ENCODE results near the gene CNTNAP2. TPM values are rescaled to one million over a fixed set of nuclear protein-coding genes. Genes with fewer than 3 reads are reported as not detected.

CNTNAP2 gene
- total and polyA plus RNA-seq, 2 of the 8 experiments (the other 6 are each of a cell fraction or from before 2014, with no cell fraction given), result 27.9 to 71.0 TPM

DNA sequence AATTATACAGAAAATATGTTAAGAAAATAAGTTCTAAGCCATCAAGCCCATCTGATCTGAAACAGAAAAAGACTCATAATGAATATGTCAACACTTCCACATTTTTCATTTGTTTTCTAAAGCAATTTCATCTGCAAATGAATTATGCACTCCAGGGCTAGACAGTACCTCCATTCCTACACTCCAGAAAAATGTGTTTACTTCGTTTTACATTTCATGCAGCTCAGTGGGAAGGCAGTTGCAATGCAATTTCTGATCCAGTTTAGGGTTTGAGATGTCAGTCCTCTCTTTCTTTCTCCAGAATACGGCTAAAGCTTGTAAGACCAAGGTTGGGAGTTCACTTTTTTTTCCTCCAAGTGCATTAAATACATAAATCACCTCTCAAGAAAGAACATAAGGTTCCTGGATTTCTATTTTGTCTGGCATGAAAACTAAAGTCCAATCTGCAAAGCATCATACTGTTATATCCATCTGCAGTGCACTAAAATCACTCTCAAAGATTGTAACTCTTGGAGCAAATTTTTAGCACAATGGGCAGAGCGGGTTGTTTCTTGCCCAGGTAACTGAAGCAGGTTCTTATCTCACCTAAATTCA is 2125.2 kb downstream of the CNTNAP2 start:
- no peak overlapping the region for H2BK12ac ChIP-seq (ENCODE audit: low read depth, low read length)
- H3K14ac ChIP-seq (ENCODE audit: insufficient read length), result no peak overlapping the region
- H3K79me1 ChIP-seq (ENCODE audit: low read depth, low read length), result no peaks in the 10 kb centered on the region
- WGBS, 2 experiments (ENCODE audit: extremely low coverage in 1 of 2, insufficient coverage in 1 of 2, insufficient read length in 1 of 2, insufficient replicate concordance in 2 of 2, low coverage in 1 of 2, low lambda C conversion rate in 2 of 2, missing lambda C conversion rate in 1 of 2), result 86% methylated on average over 3 of the region's 3 CpGs; no CpG with 5 or more reads in 1 of the 2 experiments
- no peak overlapping the region for H3K27ac ChIP-seq (ENCODE audit: low read depth, low read length)
- no peak overlapping the region for H3K9ac ChIP-seq (replicated peaks in 1 of 4; ENCODE audit: extremely low read depth in 1 of 4, low read depth in 3 of 4, low read length in 3 of 4)
- H3K4ac ChIP-seq (replicated peaks; ENCODE audit: insufficient read length, low read depth, low read length), result no peak overlapping the region
- no peak overlapping the region for H3K23ac ChIP-seq (ENCODE audit: insufficient read length)
- no peaks in the 10 kb centered on the region for H3K23me2 ChIP-seq (ENCODE audit: low read depth, low read length)
- H4K5ac ChIP-seq (ENCODE audit: insufficient read length, low read depth, low read length), result no peak overlapping the region
- FAIRE-seq (no peak), DNase-seq (ENCODE audit: low read depth in 1 of 2, low spot score in 2 of 2) (no peak)
- CTCF ChIA-PET (ENCODE audit: partially characterized antibody), result interaction anchor here (0.6 to 3.1 kb wide), 36 partner anchors 9 to 1041 kb away, joined by 3 to 28 read pairs (median 4); no protein-coding TSS in a partner anchor
- no peak overlapping the region for H2BK15ac ChIP-seq (ENCODE audit: low read length)
- H3K36me3 ChIP-seq (ENCODE audit: control insufficient read depth in 2 of 4, insufficient read depth in 4 of 4, low read length in 3 of 4), result no peaks in the 10 kb centered on the region
- no peak overlapping the region for H2BK5ac ChIP-seq (ENCODE audit: low read depth, low read length)
- no peak overlapping the region for H3K18ac ChIP-seq (ENCODE audit: extremely low read depth, low read length)
- H3K27me3 ChIP-seq (replicated peaks in 1 of 4; ENCODE audit: control insufficient read depth in 3 of 4, extremely low read depth in 1 of 4, insufficient read depth in 3 of 4, low read length in 3 of 4), result no peaks in the 10 kb centered on the region
- no peak overlapping the region for H4K8ac ChIP-seq (ENCODE audit: extremely low read depth, insufficient read depth, low read length)
- H3K4me1 ChIP-seq (replicated peaks in 1 of 4; ENCODE audit: control insufficient read depth in 3 of 4, insufficient read depth in 4 of 4, low read length in 3 of 4), result no peaks in the 10 kb centered on the region
- no peak overlapping the region for H4K91ac ChIP-seq (replicated peaks; ENCODE audit: insufficient read length, low read length)
- H3K56ac ChIP-seq (replicated peaks; ENCODE audit: insufficient read length, low read depth, low read length), result no peak overlapping the region
- H2AFZ ChIP-seq (ENCODE audit: low read length), result no peak overlapping the region
- no peaks in the 10 kb centered on the region for H3K79me2 ChIP-seq (ENCODE audit: control insufficient read depth in 1 of 2, insufficient read depth in 2 of 2, low read length in 2 of 2)
- 0 out of 4 replicates have a peak, but pooled peaks cover 0 to under 1% of the 10 kb centered on the region in 2 experiments for H3K9me3 ChIP-seq (ENCODE audit: insufficient read depth in 2 of 2, low read depth in 1 of 2, low read length in 1 of 2)
- no peak overlapping the region for H3K4me2 ChIP-seq (ENCODE audit: insufficient read depth in 1 of 2, low read depth in 2 of 2, low read length in 2 of 2)
- H4K20me1 ChIP-seq (replicated peaks in 1 of 2; ENCODE audit: control insufficient read depth in 1 of 2, insufficient read depth in 2 of 2, low read length in 2 of 2), result no peaks in the 10 kb centered on the region
- H2AK5ac ChIP-seq (ENCODE audit: low read depth, low read length), result no peak overlapping the region
- POLR2A ChIA-PET (ENCODE audit: partially characterized antibody), result no interaction called here
- no peak overlapping the region for H2BK120ac ChIP-seq (replicated peaks; ENCODE audit: low read depth, low read length)
- H2BK20ac ChIP-seq (ENCODE audit: low read length), result no peak overlapping the region
- no peak overlapping the region for H3K4me3 ChIP-seq (ENCODE audit: extremely low read depth in 1 of 4, insufficient read depth in 2 of 4, low read depth in 3 of 4, low read length in 4 of 4)
- TF ChIP-seq KDM1A (IDR thresholded peaks at IDR 0.05; ENCODE audit: borderline replicate concordance, low read length) (no peak), KDM4A (IDR thresholded peaks at IDR 0.05; ENCODE audit: low read depth, low read length, severe bottlenecking) (no peak), NANOG (IDR thresholded peaks at IDR 0.05; ENCODE audit: insufficient read depth, low read depth, low read length, poor library complexity, severe bottlenecking) (no peak), YY1 (IDR thresholded peaks at IDR 0.05; ENCODE audit: low read depth, low read length) (no peak), USF2 (IDR thresholded peaks at IDR 0.05; ENCODE audit: low read length) (no peak), TBP (IDR thresholded peaks at IDR 0.05; ENCODE audit: low read depth, low read length) (no peak), CHD1 (IDR thresholded peaks at IDR 0.05; ENCODE audit: low read depth, low read length) (no peak), SP2 (IDR thresholded peaks at IDR 0.05; ENCODE audit: low read length) (no peak), EGR1 (IDR thresholded peaks at IDR 0.05; ENCODE audit: borderline replicate concordance, low read depth, low read length) (no peak), POU5F1 (IDR thresholded peaks at IDR 0.05; ENCODE audit: low read depth, low read length) (no peak)
